ENCODE results near the gene EPHA7. TPM values are rescaled to one million over a fixed set of nuclear protein-coding genes. Genes with fewer than 3 reads are reported as not detected.

The EPHA7 gene
- total and polyA plus RNA-seq, 2 donors from 2014 or later = 2.6 to 27.0 TPM

GRCh38 chr6:93318121-93318520, 101.2 kb downstream of the EPHA7 start:
- DNase-seq (no peak), FAIRE-seq (no peak)
- H3K9ac ChIP-seq (ENCODE audit: low read length in 3 of 3) = no peak overlapping the region
- H3K27ac ChIP-seq (ENCODE audit: low read depth in 2 of 2, low read length in 2 of 2) = no peak overlapping the region
- H3K36me3 ChIP-seq (ENCODE audit: control insufficient read depth in 2 of 3, insufficient read depth in 3 of 3, low read length in 3 of 3) = no peaks in the 10 kb centered on the region
- no peaks in the 10 kb centered on the region for H3K27me3 ChIP-seq (ENCODE audit: control insufficient read depth, insufficient read depth, low read length)
- intact Hi-C loops (cut with DNase I) = no loop called here
- H3K4me1 ChIP-seq (ENCODE audit: control insufficient read depth in 2 of 3, insufficient read depth in 2 of 3, low read depth in 1 of 3, low read length in 3 of 3) = no peaks in the 10 kb centered on the region
- TF ChIP-seq CTCF (IDR thresholded peaks at IDR 0.05; ENCODE audit: borderline replicate concordance, extremely low read depth, insufficient read depth) = no peak
- no peaks in the 10 kb centered on the region for H3K9me3 ChIP-seq (ENCODE audit: control insufficient read depth in 2 of 3, insufficient read depth in 1 of 3, low read length in 3 of 3)
- no peak overlapping the region for H3K4me3 ChIP-seq (ENCODE audit: low read length in 3 of 3)

GRCh38 chr6:93317592-93317991, 101.8 kb downstream of the EPHA7 start:
- Histone ChIP-seq H3K27me3 (ENCODE audit: control insufficient read depth, insufficient read depth, low read length) (no peaks in the 10 kb centered on the region), H3K36me3 (ENCODE audit: control insufficient read depth in 2 of 3, insufficient read depth in 3 of 3, low read length in 3 of 3) (no peaks in the 10 kb centered on the region), H3K4me1 (ENCODE audit: control insufficient read depth in 2 of 3, insufficient read depth in 2 of 3, low read depth in 1 of 3, low read length in 3 of 3) (no peaks in the 10 kb centered on the region), H3K9me3 (ENCODE audit: control insufficient read depth in 2 of 3, insufficient read depth in 1 of 3, low read length in 3 of 3) (no peaks in the 10 kb centered on the region), H3K4me3 (ENCODE audit: low read length in 3 of 3) (no peak overlapping the region), H3K27ac (ENCODE audit: low read depth in 2 of 2, low read length in 2 of 2) (no peak overlapping the region), H3K9ac (ENCODE audit: low read length in 3 of 3) (no peak overlapping the region)
- DNase-seq = no peak
- no peak for TF ChIP-seq CTCF (IDR thresholded peaks at IDR 0.05; ENCODE audit: borderline replicate concordance, extremely low read depth, insufficient read depth)
- no peak for FAIRE-seq
- intact Hi-C loops (cut with DNase I) = no loop called here

- H3K9me3 ChIP-seq (ENCODE audit: control insufficient read depth in 2 of 3, insufficient read depth in 1 of 3, low read length in 3 of 3) = no peaks in the 10 kb centered on the region
- TF ChIP-seq CTCF (IDR thresholded peaks at IDR 0.05; ENCODE audit: borderline replicate concordance, extremely low read depth, insufficient read depth) = no peak
- FAIRE-seq = no peak
- H3K4me3 ChIP-seq (ENCODE audit: low read length in 3 of 3) = no peak overlapping the region
- no peak overlapping the region for H3K9ac ChIP-seq (ENCODE audit: low read length in 3 of 3)
- H3K27me3 ChIP-seq (ENCODE audit: control insufficient read depth, insufficient read depth, low read length) = no peaks in the 10 kb centered on the region
- intact Hi-C loops (cut with DNase I) = no loop called here
- H3K27ac ChIP-seq (ENCODE audit: low read depth in 2 of 2, low read length in 2 of 2) = no peak overlapping the region
- DNase-seq = no peak
- no peaks in the 10 kb centered on the region for H3K36me3 ChIP-seq (ENCODE audit: control insufficient read depth in 2 of 3, insufficient read depth in 3 of 3, low read length in 3 of 3)
- no peaks in the 10 kb centered on the region for H3K4me1 ChIP-seq (ENCODE audit: control insufficient read depth in 2 of 3, insufficient read depth in 2 of 3, low read depth in 1 of 3, low read length in 3 of 3)
Observed at GRCh38 chr6:93307505-93308409, 111.6 kb downstream of the EPHA7 start.
